Upper lobe of left lung (tissue), 6 donors: ENCODE measurements around the gene TNFRSF25. TPM values are rescaled to one million over a fixed set of nuclear protein-coding genes. Genes with fewer than 3 reads are reported as not detected.

ENCODE experiments used
- ATAC-seq, 2 donors: fragments of 200-7000 bp; cut with Tn5 transposase; one replicate each; pipeline ENCODE4 v1.9.1; 2022; ENCODE audit warnings: mild to moderate bottlenecking in 2 of 2, moderate library complexity in 2 of 2; ENCODE audit not compliant: low FRiP score in 2 of 2
- DNase-seq, 2 donors: peaks; one replicate each; pipeline ENCODE4 v3.0.0-alpha.2; 2019 to 2020
- H3K27ac ChIP-seq, 4 donors: fragments of 200-600 bp; sonication (generic); one replicate each; pipeline ENCODE4 v1.5.1; 2016 to 2019
- H3K27me3 ChIP-seq, 4 donors: fragments of 200-600 bp; sonication (generic); one replicate each; pipeline ENCODE4 v1.5.1; 2017 to 2019
- H3K36me3 ChIP-seq, 4 donors: fragments of 200-600 bp; sonication (generic); one replicate each; pipeline ENCODE4 v1.5.1; 2016 to 2019
- H3K4me1 ChIP-seq, 4 donors: fragments of 200-600 bp; sonication (generic); one replicate each; pipeline ENCODE4 v1.5.1; 2018 to 2019
- H3K4me3 ChIP-seq, 4 donors: fragments of 200-600 bp; sonication (generic); one replicate each; pipeline ENCODE4 v1.5.1; 2017 to 2019; ENCODE audit warnings: mild to moderate bottlenecking in 2 of 4, moderate library complexity in 1 of 4
- H3K9me3 ChIP-seq, 4 donors: fragments of 200-600 bp; sonication (generic); one replicate each; pipeline ENCODE4 v1.5.1; 2018 to 2019
- CTCF ChIP-seq, 6 experiments: fragments of 450-650 bp in 4 of 6; fragments of 200-600 bp in 2 of 6; sonication (generic) in 2 of 6; IDR thresholded peaks; one replicate each; pipeline ENCODE4 v1.5.1; 2016 to 2019; ENCODE audit warnings: antibody characterized with exemption in 6 of 6
- EP300 ChIP-seq, 4 donors: sonication (generic); formaldehyde crosslinking; IDR thresholded peaks; one replicate each; pipeline ENCODE4 v1.5.1; 2017; ENCODE audit warnings: antibody characterized with exemption in 4 of 4, control low read depth in 2 of 4
- POLR2A ChIP-seq, 4 donors: fragments of 450-650 bp; IDR thresholded peaks; one replicate each; pipeline ENCODE4 v1.5.1; 2016 to 2017; ENCODE audit warnings: antibody characterized with exemption in 4 of 4, mild to moderate bottlenecking in 2 of 4
- POLR2AphosphoS5 ChIP-seq, 2 donors: sonication (generic); formaldehyde crosslinking; IDR thresholded peaks; one replicate each; pipeline ENCODE4 v1.5.1; 2017; ENCODE audit warnings: antibody characterized with exemption in 2 of 2
- WGBS, 2 donors: methylation state at CpG; one replicate each; pipeline ENCODE4 v1.1.5; 2017 to 2018; 5-methylcytosine and 5-hydroxymethylcytosine counted together
- total RNA-seq, 6 donors: library from RNA; depleted of rRNA in 4 of 6; stranded (reverse); fragments of >200 nt in 4 of 6; gene quantifications; one replicate each; pipeline versions ENCODE4 v1.1.0 to v1.2.1, GENCODE V29; 2016 to 2021
- donor health status: DM: no; HTN: no; CAD: no; lungs with moderate emphysema.
- donor health status: DM: no; HTN: yes; CAD: no; lungs with severe emphysema.

Gene TNFRSF25
- total RNA-seq, 6 donors from 2014 or later, result 4.6 to 51.3 (median 14.0) TPM

- Histone ChIP-seq H3K4me3 (no peak overlapping the region), H3K27me3 (no peaks in the 10 kb centered on the region), H3K36me3 (peaks cover 0 to 46% (median 10%) of the 10 kb centered on the region in 4 donors), H3K9me3 (no peaks in the 10 kb centered on the region), H3K4me1 (peaks cover 0 to 4% (median 2%) of the 10 kb centered on the region in 4 donors), H3K27ac (peak overlapping the region; percentile 55 to 82 (median 72))
- DNase-seq (peak in 1 of 2 donors; percentile 87), ATAC-seq (no peak)
- TF ChIP-seq EP300 (IDR thresholded peaks at IDR 0.05), result no peak
- TF ChIP-seq POLR2AphosphoS5 (IDR thresholded peaks at IDR 0.05), result no peak
- TF ChIP-seq POLR2A (IDR thresholded peaks at IDR 0.05), result no peak
- TF ChIP-seq CTCF (IDR thresholded peaks at IDR 0.05), result no peak
- 87 to 90% methylated on average over 44 to 66 of the region's 67 CpGs for WGBS, 2 donors
These were observed 5.4 kb upstream of the TNFRSF25 start for GRCh38 chr1:6471086-6471969.

GRCh38 chr1:6470132-6471085, 4.4 kb upstream of the TNFRSF25 start:
- DNase-seq, result peak in 1 of 2 donors; percentile 83
- ATAC-seq, result no peak
- H3K4me1 ChIP-seq, result peaks cover 0 to 13% (median 3%) of the 10 kb centered on the region in 4 donors
- H3K4me3 ChIP-seq, result no peak overlapping the region
- no peak overlapping the region for H3K27ac ChIP-seq
- H3K9me3 ChIP-seq, result no peaks in the 10 kb centered on the region
- 86 to 89% methylated on average over 45 to 53 of the region's 67 CpGs for WGBS, 2 donors
- peaks cover 0 to 46% (median 10%) of the 10 kb centered on the region in 4 donors for H3K36me3 ChIP-seq
- TF ChIP-seq POLR2AphosphoS5 (IDR thresholded peaks at IDR 0.05) (no peak), POLR2A (IDR thresholded peaks at IDR 0.05) (no peak), CTCF (IDR thresholded peaks at IDR 0.05) (no peak), EP300 (IDR thresholded peaks at IDR 0.05) (no peak)
- H3K27me3 ChIP-seq, result peaks cover 0 to 6% (median 2%) of the 10 kb centered on the region in 4 donors

- Histone ChIP-seq H3K27me3 (peaks cover 0 to 6% (median 2%) of the 10 kb centered on the region in 4 donors), H3K4me1 (peaks cover 0 to 16% (median 5%) of the 10 kb centered on the region in 4 donors), H3K4me3 (no peak overlapping the region), H3K36me3 (peaks cover 0 to 46% (median 8%) of the 10 kb centered on the region in 4 donors), H3K27ac (no peak overlapping the region), H3K9me3 (no peaks in the 10 kb centered on the region)
- TF ChIP-seq CTCF (IDR thresholded peaks at IDR 0.05) (no peak), POLR2A (IDR thresholded peaks at IDR 0.05) (no peak), POLR2AphosphoS5 (IDR thresholded peaks at IDR 0.05) (no peak)
- DNase-seq (no peak), ATAC-seq (no peak)
- WGBS, 2 donors, result 90 to 91% methylated on average over 7 to 8 of the region's 13 CpGs
These were observed 2.9 kb upstream of the TNFRSF25 start for GRCh38 chr1:6468729-6469461.
